Prostate gland (tissue), 2 donors: ENCODE data around the gene TRPT1. TPM values are rescaled to one million over a fixed set of nuclear protein-coding genes. Genes with fewer than 3 reads are reported as not detected.
A peak's percentile ranks its signal among the peaks of the same experiment; 100 is the strongest.

ENCODE experiments used
- DNase-seq: peaks from one replicate; pipeline ENCODE4 v3.0.0-alpha.2; 2019; ENCODE audit warnings: low spot score
- H3K27ac ChIP-seq, 2 donors: fragments of 200-600 bp; sonication (generic); 2 replicates each; pipeline ENCODE4 v1.5.1; 2017 to 2019
- H3K27me3 ChIP-seq: fragments of 200-600 bp; sonication (generic); replicated peaks from 2 replicates; pipeline ENCODE4 v1.5.1; 2019; ENCODE audit not compliant: insufficient read depth
- H3K36me3 ChIP-seq, 2 donors: fragments of 200-600 bp; sonication (generic); 1 replicate in 1 of 2; 2 replicates in 1 of 2; pipeline versions ENCODE4 v1.5.1 to v1.8.1; 2017 to 2019
- H3K4me1 ChIP-seq: fragments of 200-600 bp; sonication (generic); replicated peaks from 2 replicates; pipeline ENCODE4 v1.5.1; 2019
- H3K4me3 ChIP-seq, 2 donors: fragments of 200-600 bp; sonication (generic); 2 replicates each; pipeline ENCODE4 v1.5.1; 2017 to 2019
- H3K9me3 ChIP-seq: fragments of 200-600 bp; sonication (generic); 2 replicates; pipeline ENCODE4 v1.5.1; 2017
- CTCF ChIP-seq, 4 experiments: fragments of 200-600 bp in 2 of 4; fragments of 450-650 bp in 2 of 4; sonication (generic) in 2 of 4; IDR thresholded peaks; 1 replicate in 3 of 4; 2 replicates in 1 of 4; pipeline ENCODE4 v1.5.1; 2016 to 2019; ENCODE audit warnings: antibody characterized with exemption in 4 of 4, mild to moderate bottlenecking in 2 of 4, moderate library complexity in 2 of 4
- POLR2A ChIP-seq: fragments of 450-650 bp; IDR thresholded peaks from one replicate; pipeline ENCODE4 v1.6.1; 2016; ENCODE audit warnings: antibody characterized with exemption, mild to moderate bottlenecking
- POLR2AphosphoS5 ChIP-seq: sonication (generic); formaldehyde crosslinking; IDR thresholded peaks from one replicate; pipeline ENCODE4 v1.6.1; 2017; ENCODE audit warnings: antibody characterized with exemption
- WGBS: methylation state at CpG from one replicate; pipeline ENCODE4 v1.1.5; 2018; 5-methylcytosine and 5-hydroxymethylcytosine counted together
- intact Hi-C: fragments of 100-400 bp; cut with DNase I; formaldehyde crosslinking; loops from one replicate; pipeline ENCODE4 v1.14.2; 2022
- total RNA-seq, 2 donors: library from RNA; depleted of rRNA; stranded (reverse); fragments of >200 nt; gene quantifications; one replicate each; pipeline ENCODE4 v1.1.0, GENCODE V29; 2016

The TRPT1 gene
- total RNA-seq, 2 donors from 2014 or later, result 63.6 to 87.7 TPM

- H3K9me3 ChIP-seq, result no peaks in the 10 kb centered on the region
- DNase-seq, result peak; percentile 38
- TF ChIP-seq POLR2AphosphoS5 (no peak), POLR2A (no peak), CTCF (IDR thresholded peaks at IDR 0.05) (no peak)
- 2% methylated on average over 42 of the region's 48 CpGs for WGBS
- no peak overlapping the region for H3K4me3 ChIP-seq
- intact Hi-C loops, result loop anchor here (5.0 kb wide), 1 partner anchor 116 kb away; the partner anchor contains the start of gene CATSPERZ
- no peaks in the 10 kb centered on the region for H3K4me1 ChIP-seq
- no peak overlapping the region for H3K27ac ChIP-seq
- no peaks in the 10 kb centered on the region for H3K27me3 ChIP-seq
- no peaks in the 10 kb centered on the region for H3K36me3 ChIP-seq
Measured at GRCh38 chr11:64186492-64187165, 39.4 kb downstream of the TRPT1 start.

- TF ChIP-seq CTCF (IDR thresholded peaks at IDR 0.05) (peak in 2 of 4 experiments; percentile 23 to 51), POLR2A (peak; percentile 94), POLR2AphosphoS5 (peak; percentile 99)
- Histone ChIP-seq H3K9me3 (no peaks in the 10 kb centered on the region), H3K27me3 (no peaks in the 10 kb centered on the region), H3K4me1 (no peaks in the 10 kb centered on the region), H3K36me3 (no peaks in the 10 kb centered on the region), H3K4me3 (peak within 1 kb of the TSS; percentile 62 to 67), H3K27ac (peak within 1 kb of the TSS; percentile 97 to 99)
- WGBS, result under 1% methylated on average over 72 of the region's 74 CpGs
- peak; percentile 100 for DNase-seq
- intact Hi-C loops, result loop anchor here (5.0 kb wide), 1 partner anchor 116 kb away; the partner anchor contains the start of gene CATSPERZ
Measured at GRCh38 chr11:64185693-64186491, 40.1 kb downstream of the TRPT1 start, which contains the start of gene STIP1. Gene STIP1 (plus strand): TSS chr11:64186171. CDS start chr11:64186262, 91 bp downstream.

GRCh38 chr11:64185175-64185692, 40.8 kb downstream of the TRPT1 start:
- Histone ChIP-seq H3K36me3 (no peaks in the 10 kb centered on the region), H3K27ac (peak overlapping the region; percentile 97 to 99), H3K9me3 (no peaks in the 10 kb centered on the region), H3K4me3 (peak overlapping the region; percentile 62 to 67), H3K4me1 (no peaks in the 10 kb centered on the region), H3K27me3 (no peaks in the 10 kb centered on the region)
- intact Hi-C loops, result loop anchor here (5.0 kb wide), 1 partner anchor 117 kb away; the partner anchor contains the start of gene CATSPERZ
- peak; percentile 60 for DNase-seq
- 0% methylated on average over 52 of the region's 52 CpGs for WGBS
- TF ChIP-seq CTCF (IDR thresholded peaks at IDR 0.05), result peak in 2 of 4 experiments; percentile 73
- peak; percentile 96 for TF ChIP-seq POLR2A
- no peak for TF ChIP-seq POLR2AphosphoS5

GRCh38 chr11:64183890-64184289, 42.1 kb downstream of the TRPT1 start:
- no peak for DNase-seq
- no peaks in the 10 kb centered on the region for H3K4me1 ChIP-seq
- no peak overlapping the region for H3K27ac ChIP-seq
- H3K9me3 ChIP-seq, result no peaks in the 10 kb centered on the region
- TF ChIP-seq CTCF (IDR thresholded peaks at IDR 0.05) (no peak), POLR2AphosphoS5 (no peak), POLR2A (no peak)
- no peaks in the 10 kb centered on the region for H3K36me3 ChIP-seq
- intact Hi-C loops, result no loop called here
- 91% methylated on average over 7 of the region's 7 CpGs for WGBS
- no peak overlapping the region for H3K4me3 ChIP-seq
- no peaks in the 10 kb centered on the region for H3K27me3 ChIP-seq
